Motor neuron (in vitro differentiated cells): ENCODE data around the gene LRRC10B. TPM values are rescaled to one million over a fixed set of nuclear protein-coding genes. Genes with fewer than 3 reads are reported as not detected.
"Not testable (repeated sequence)": the region's sequence is repeated elsewhere in the genome, so short reads cannot be mapped to it uniquely, and the experiment has no call there.

ENCODE experiments used
- ATAC-seq, 8 experiments: fragments of 200-7000 bp; cut with Tn5 transposase; replicated peaks in 6 of 8; 2 replicates each; pipeline ENCODE4 v1.8.0; 2021; ENCODE audit warnings: mild to moderate bottlenecking in 8 of 8, moderate library complexity in 8 of 8
- H3K27ac ChIP-seq, 2 donors: fragments of 250-450 bp; sonication (Bioruptor Pico); 2 replicates each; pipeline ENCODE4 v1.9.0; 2021; ENCODE audit warnings: antibody characterized with exemption in 2 of 2, mild to moderate bottlenecking in 2 of 2, moderate library complexity in 1 of 2
- H3K4me1 ChIP-seq, 2 donors: fragments of 250-450 bp; sonication (Bioruptor Pico); replicated peaks in 1 of 2; 2 replicates each; pipeline ENCODE4 v1.6.1; 2021; ENCODE audit warnings: antibody characterized with exemption in 2 of 2, mild to moderate bottlenecking in 2 of 2, moderate library complexity in 1 of 2
- H3K4me3 ChIP-seq, 5 donors: fragments of 250-450 bp; sonication (Bioruptor Pico); 2 replicates each; pipeline ENCODE4 v1.9.0; 2021; ENCODE audit warnings: antibody characterized with exemption in 5 of 5, mild to moderate bottlenecking in 5 of 5, moderate library complexity in 4 of 5
- WGBS, 10 experiments: fragments of 450-650 bp; shearing (Covaris generic); methylation state at CpG; one replicate each; pipeline ENCODE4 v1.0.0; 2022; 5-methylcytosine and 5-hydroxymethylcytosine counted together
- in situ Hi-C, 9 experiments: fragments of 400-800 bp; cut with MboI; loops; one replicate each; pipeline ENCODE4 v1.15.0; 2021; ENCODE audit warnings: low sequenced_read_pairs in 9 of 9, low pct_unique_long_range_greater_than_20kb in 2 of 9; ENCODE audit not compliant: unreplicated experiment in 9 of 9
- total RNA-seq, 8 experiments: library from RNA; unstranded; fragments of 300-600 nt; gene quantifications; 2 replicates each; pipeline versions ENCODE4 v1.2.3 to v1.2.4, GENCODE V29; 2022

The LRRC10B gene
- total RNA-seq, result 10 to 100 TPM in 1 of 8 experiments, 1 to 10 TPM in 4, under 1 TPM in 2, not detected in 1; 0.10 to 10.4 (median 3.4) TPM

GRCh38 chr11:61507962-61508861 is at the start of gene LRRC10B:
Gene LRRC10B, plus strand, starts transcription at chr11:61508749. Its CDS starts 250 bp downstream, at chr11:61508999.
- in situ Hi-C loops, result no loop called here
- H3K27ac ChIP-seq, result peak within 1 kb of the TSS; percentile 67 to 72
- ATAC-seq, result peak; percentile 40 to 77 (median 71)
- peak within 1 kb of the TSS; percentile 24 to 40 (median 33) for H3K4me3 ChIP-seq
- 0 to 27% (median 6%) methylated on average over 2 to 7 of the region's 74 CpGs; no CpG with 5 or more reads in 5 of the 10 experiments for WGBS, 10 experiments
- peaks cover 31 to 41% of the 10 kb centered on the region in 2 donors for H3K4me1 ChIP-seq

- peak in 4 of 8 experiments; percentile 21 to 85 (median 54) for ATAC-seq
These were observed 48.1 kb upstream of the LRRC10B start for GRCh38 chr11:61460474-61460881.

GRCh38 chr11:61460986-61461385 is 47.6 kb upstream of the LRRC10B start:
- Histone ChIP-seq H3K4me1 (no peaks in the 10 kb centered on the region), H3K27ac (no peak overlapping the region), H3K4me3 (no peak overlapping the region)
- ATAC-seq, result peak in 1 of 8 experiments; percentile 18
- 60 to 96% (median 91%) methylated on average over 1 to 5 of the region's 5 CpGs; no CpG with 5 or more reads in 3 of the 10 experiments for whole genome bisulfite sequencing, 10 experiments
- in situ Hi-C loops, result loop anchor here in 3 of 9 experiments (25.0 kb wide), 2 partner anchors 176 to 276 kb away; no protein-coding TSS in a partner anchor

More at GRCh38 chr11:61460474-61460881, 48.1 kb upstream of the LRRC10B start:
- 0 to 100% (median 57%) methylated on average over 1 to 2 of the region's 3 CpGs; no CpG with 5 or more reads in 6 of the 10 experiments for WGBS, 10 experiments
- Histone ChIP-seq H3K4me1 (no peaks in the 10 kb centered on the region), H3K27ac (no peak overlapping the region), H3K4me3 (no peak overlapping the region)
- in situ Hi-C loops, result loop anchor here in 3 of 9 experiments (25.0 kb wide), 2 partner anchors 177 to 277 kb away; no protein-coding TSS in a partner anchor

GRCh38 chr11:61467602-61468001 is 40.9 kb upstream of the LRRC10B start:
- peak in 2 of 8 experiments; percentile 61 for ATAC-seq
- 59 to 100% (median 92%) methylated on average over 2 to 4 of the region's 6 CpGs; no CpG with 5 or more reads in 6 of the 10 experiments for WGBS, 10 experiments
- in situ Hi-C loops, result loop anchor here in 3 of 9 experiments (25.0 kb wide), 2 partner anchors 170 to 270 kb away; no protein-coding TSS in a partner anchor
- H3K4me3 ChIP-seq, H3K27ac ChIP-seq, H3K4me1 ChIP-seq: not testable (repeated sequence)

GRCh38 chr11:61468002-61468401 is 40.5 kb upstream of the LRRC10B start:
- in situ Hi-C loops, result loop anchor here in 3 of 9 experiments (25.0 kb wide), 2 partner anchors 169 to 269 kb away; no protein-coding TSS in a partner anchor
- Histone ChIP-seq H3K4me1 (no peaks in the 10 kb centered on the region), H3K27ac (no peak overlapping the region), H3K4me3 (no peak overlapping the region)
- 80 to 100% (median 85%) methylated on average over 2 to 4 of the region's 7 CpGs; no CpG with 5 or more reads in 6 of the 10 experiments for WGBS, 10 experiments
- no peak for ATAC-seq

- Histone ChIP-seq H3K4me3 (no peak overlapping the region), H3K27ac (no peak overlapping the region), H3K4me1 (no peaks in the 10 kb centered on the region)
- peak in 2 of 8 experiments; percentile 39 to 60 for ATAC-seq
- WGBS, 10 experiments, result 0 to 100% (median 100%) methylated on average over 1 to 3 of the region's 5 CpGs; no CpG with 5 or more reads in 1 of the 10 experiments
- in situ Hi-C loops, result loop anchor here in 5 of 9 experiments (10.0 to 25.0 kb wide), 3 partner anchors 163 to 265 kb away; no protein-coding TSS in a partner anchor
These were observed 36.3 kb upstream of the LRRC10B start for GRCh38 chr11:61472282-61472681.

GRCh38 chr11:61472868-61473267 is 35.7 kb upstream of the LRRC10B start:
- in situ Hi-C loops, result loop anchor here in 5 of 9 experiments (10.0 to 25.0 kb wide), 3 partner anchors 162 to 264 kb away; no protein-coding TSS in a partner anchor
- no peak for ATAC-seq
- H3K27ac ChIP-seq, result no peak overlapping the region
- 50 to 96% (median 81%) methylated on average over 1 to 5 of the region's 5 CpGs; no CpG with 5 or more reads in 1 of the 10 experiments for WGBS, 10 experiments
- peaks cover 0 to 5% of the 10 kb centered on the region in 2 donors for H3K4me1 ChIP-seq
- H3K4me3 ChIP-seq, result no peak overlapping the region

GRCh38 chr11:61473370-61474012 is 35.1 kb upstream of the LRRC10B start:
- H3K4me1 ChIP-seq, result peaks cover 0 to 7% of the 10 kb centered on the region in 2 donors
- in situ Hi-C loops, result loop anchor here in 5 of 9 experiments (10.0 to 25.0 kb wide), 3 partner anchors 161 to 264 kb away; no protein-coding TSS in a partner anchor
- 20 to 100% (median 85%) methylated on average over 1 to 3 of the region's 3 CpGs; no CpG with 5 or more reads in 4 of the 10 experiments for WGBS, 10 experiments
- no peak overlapping the region for H3K4me3 ChIP-seq
- H3K27ac ChIP-seq, result no peak overlapping the region
- ATAC-seq, result peak in 2 of 8 experiments; percentile 12 to 50

- H3K4me3 ChIP-seq, result no peak overlapping the region
- H3K4me1 ChIP-seq, result peaks cover 0 to 7% of the 10 kb centered on the region in 2 donors
- in situ Hi-C loops, result loop anchor here in 5 of 9 experiments (10.0 to 25.0 kb wide), 3 partner anchors 161 to 263 kb away; no protein-coding TSS in a partner anchor
- H3K27ac ChIP-seq, result no peak overlapping the region
- 66 to 100% (median 97%) methylated on average over 1 to 5 of the region's 6 CpGs for WGBS, 10 experiments
- ATAC-seq, result no peak
These were observed 34.4 kb upstream of the LRRC10B start for GRCh38 chr11:61474013-61474643.

GRCh38 chr11:61475433-61475832 is 33.1 kb upstream of the LRRC10B start:
- no peak for ATAC-seq
- Histone ChIP-seq H3K27ac (no peak overlapping the region), H3K4me3 (no peak overlapping the region), H3K4me1 (peaks cover 2 to 12% of the 10 kb centered on the region in 2 donors)
- in situ Hi-C loops, result loop anchor here in 4 of 9 experiments (10.0 to 25.0 kb wide), 2 partner anchors 159 to 162 kb away; no protein-coding TSS in a partner anchor
- 67 to 78% methylated on average over 1 of the region's 1 CpG; no CpG with 5 or more reads in 8 of the 10 experiments for WGBS, 10 experiments

- ATAC-seq, result no peak
- in situ Hi-C loops, result loop anchor here in 4 of 9 experiments (10.0 to 25.0 kb wide), 2 partner anchors 158 to 161 kb away; no protein-coding TSS in a partner anchor
- Histone ChIP-seq H3K27ac (no peak overlapping the region), H3K4me1 (peaks cover 12 to 20% of the 10 kb centered on the region in 2 donors), H3K4me3 (no peak overlapping the region)
- WGBS, 10 experiments, result 0% methylated on average over 1 of the region's 3 CpGs; no CpG with 5 or more reads in 9 of the 10 experiments
These were observed 32.2 kb upstream of the LRRC10B start for GRCh38 chr11:61476371-61476770.
